Esophagus muscularis mucosa (tissue), 4 donors: ENCODE measurements around the gene GORASP1.

Source experiments
- CTCF ChIP-seq, 3 experiments: fragments of 200-600 bp in 2 of 3; fragments of 450-650 bp in 1 of 3; sonication (generic) in 2 of 3; IDR thresholded peaks; one replicate each; pipeline ENCODE4 v1.5.1; 2017 to 2019; ENCODE audit warnings: antibody characterized with exemption in 3 of 3, mild to moderate bottlenecking in 2 of 3, moderate library complexity in 1 of 3
- EP300 ChIP-seq: sonication (generic); formaldehyde crosslinking; IDR thresholded peaks from one replicate; pipeline ENCODE4 v1.6.1; 2017; ENCODE audit warnings: antibody characterized with exemption
- POLR2A ChIP-seq: fragments of 450-650 bp; IDR thresholded peaks from one replicate; pipeline ENCODE4 v1.6.1; 2017; ENCODE audit warnings: antibody characterized with exemption, moderate library complexity, mild to moderate bottlenecking, low read depth

DNA sequence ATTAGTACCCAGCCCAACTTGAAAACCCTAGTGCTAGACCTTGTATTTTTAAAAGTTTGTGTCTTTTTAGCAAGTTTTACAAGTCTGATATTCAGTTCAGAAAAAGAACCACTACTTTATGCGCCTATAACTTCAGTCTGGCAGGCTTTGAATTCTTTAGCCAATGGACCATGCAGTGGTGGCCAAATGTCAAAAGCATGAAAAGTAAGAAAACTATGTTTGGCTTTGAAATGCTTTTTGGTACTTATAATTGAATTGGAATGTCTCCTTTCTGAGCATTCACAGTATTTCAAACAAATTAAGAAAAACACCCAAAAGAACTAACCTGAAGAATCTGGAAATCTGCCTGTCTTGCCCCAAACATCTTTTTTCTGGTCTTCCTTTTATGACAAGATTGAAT lies 42.8 kb downstream of the GORASP1 start:
- no peak for TF ChIP-seq CTCF (IDR thresholded peaks at IDR 0.05)
- TF ChIP-seq POLR2A, result no peak
- TF ChIP-seq EP300, result no peak
